Measurements from ENCODE around the gene SLC37A1. TPM values are rescaled to one million over a fixed set of nuclear protein-coding genes. Genes with fewer than 3 reads are reported as not detected.

The SLC37A1 gene
- total RNA-seq, 2 donors from 2014 or later: 27.5 to 37.6 TPM

DNA sequence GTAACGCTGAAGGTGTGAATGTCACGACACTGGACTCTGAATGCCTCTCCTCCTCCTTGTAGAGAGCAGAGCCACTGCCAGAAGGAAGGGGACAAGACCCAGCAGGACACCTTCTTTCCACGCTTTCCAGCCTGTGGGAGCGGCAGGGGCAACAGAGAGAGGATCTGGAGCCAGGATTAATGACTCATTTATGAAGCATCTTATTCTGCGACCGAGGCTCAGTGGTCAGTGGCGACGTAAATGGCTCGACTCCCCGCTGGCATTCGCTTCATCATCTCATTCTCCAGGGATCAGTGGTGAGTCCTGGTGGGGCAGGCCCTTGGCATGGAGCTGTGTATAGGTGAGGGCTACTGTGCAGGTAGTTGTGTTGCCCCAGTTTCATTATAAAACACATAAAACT, 4.6 kb downstream of the SLC37A1 start:
- Mint-ChIP-seq H3K4me1 (ENCODE audit: low read depth) (peaks cover 30% of the 10 kb centered on the region), H3K36me3 (ENCODE audit: insufficient read depth in 2 of 2) (peaks cover 8 to 12% of the 10 kb centered on the region in 2 donors), H3K27me3 (ENCODE audit: low read depth) (no peaks in the 10 kb centered on the region), H3K9me3 (no peaks in the 10 kb centered on the region), H3K27ac (no peak overlapping the region), H3K4me3 (no peak overlapping the region)
- ATAC-seq (replicated peaks in 1 of 2): no peak
- DNase-seq: no peak

DNA sequence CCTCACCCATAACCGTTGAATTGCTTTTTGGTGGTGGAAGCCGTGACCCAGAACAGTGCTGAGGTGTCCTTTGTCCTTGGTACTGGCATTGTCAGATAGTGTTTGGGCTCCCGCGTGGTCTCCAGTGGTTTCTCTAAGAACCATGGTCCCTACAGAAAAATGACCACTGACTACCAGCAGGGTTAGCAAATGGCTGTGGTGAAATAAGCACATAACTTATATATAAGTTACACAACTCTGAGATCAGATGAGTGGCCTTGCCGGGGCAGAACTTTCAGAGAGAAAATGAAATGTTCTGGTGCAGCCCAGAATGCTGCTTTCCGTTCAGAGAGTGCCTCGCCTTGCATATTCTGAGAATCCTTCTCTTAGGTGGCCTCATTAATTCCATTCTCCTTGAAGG, 5.0 kb downstream of the SLC37A1 start:
- H3K4me3 Mint-ChIP-seq: no peak overlapping the region
- no peaks in the 10 kb centered on the region for H3K9me3 Mint-ChIP-seq
- no peak overlapping the region for H3K27ac Mint-ChIP-seq
- peaks cover 8 to 12% of the 10 kb centered on the region in 2 donors for H3K36me3 Mint-ChIP-seq (ENCODE audit: insufficient read depth in 2 of 2)
- DNase-seq (no peak), ATAC-seq (replicated peaks in 1 of 2) (no peak)
- H3K27me3 Mint-ChIP-seq (ENCODE audit: low read depth): no peaks in the 10 kb centered on the region
- H3K4me1 Mint-ChIP-seq (ENCODE audit: low read depth): peaks cover 30% of the 10 kb centered on the region

DNA sequence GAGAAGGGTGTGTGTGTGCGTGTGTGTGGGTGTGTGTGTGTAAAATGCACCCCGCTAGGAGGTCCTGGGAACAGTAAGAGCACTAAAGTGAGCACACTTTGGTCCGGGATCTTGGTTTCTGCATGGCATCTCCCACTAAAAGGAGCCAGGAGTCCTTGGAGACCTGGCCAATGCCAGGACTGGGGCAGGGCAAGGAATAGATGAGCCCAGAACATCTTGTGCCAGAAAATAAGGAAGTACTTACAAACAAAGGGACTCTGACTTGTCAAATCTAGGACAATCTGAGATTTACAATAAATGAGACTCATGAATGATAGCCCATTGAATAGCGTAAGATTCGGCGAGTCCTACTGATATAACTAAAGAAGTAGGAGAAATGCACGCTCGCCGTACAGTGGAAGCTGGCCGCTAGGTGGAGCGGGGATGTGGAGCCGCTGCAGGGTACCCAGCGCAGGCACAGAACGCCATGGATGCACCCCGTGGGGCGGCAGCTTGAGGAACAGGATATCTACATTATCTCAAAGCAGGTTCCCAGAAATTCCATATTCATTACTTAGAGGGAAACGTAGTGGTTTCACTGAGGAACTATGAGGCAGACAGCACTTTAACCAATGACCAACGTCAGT, 7.1 kb downstream of the SLC37A1 start:
- no peak overlapping the region for H3K27ac Mint-ChIP-seq
- H3K36me3 Mint-ChIP-seq (ENCODE audit: insufficient read depth in 2 of 2): peaks cover 7 to 14% of the 10 kb centered on the region in 2 donors
- H3K27me3 Mint-ChIP-seq (ENCODE audit: low read depth): no peaks in the 10 kb centered on the region
- H3K4me3 Mint-ChIP-seq: no peak overlapping the region
- H3K9me3 Mint-ChIP-seq: no peaks in the 10 kb centered on the region
- no peak for ATAC-seq (replicated peaks in 1 of 2)
- DNase-seq: no peak
- peaks cover 37% of the 10 kb centered on the region for H3K4me1 Mint-ChIP-seq (ENCODE audit: low read depth)

DNA sequence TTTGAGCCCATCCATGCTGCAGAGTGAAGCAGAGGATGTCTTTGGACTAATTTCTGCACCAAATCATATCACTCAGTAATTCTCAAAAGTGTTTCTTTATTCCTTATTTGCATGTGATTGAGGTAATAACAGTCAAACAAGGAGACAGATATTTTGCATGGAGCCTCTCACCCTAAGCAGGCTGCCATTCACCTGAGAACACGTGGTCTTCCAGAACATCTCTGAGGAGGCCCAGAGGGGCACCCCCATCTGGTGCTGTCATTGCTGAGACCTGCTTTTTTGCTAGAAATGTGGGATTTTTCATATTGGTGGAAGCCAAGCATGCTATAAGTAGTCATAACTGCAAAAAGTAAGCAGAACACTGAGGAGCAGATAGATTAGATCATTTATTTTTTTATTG, 7.7 kb downstream of the SLC37A1 start:
- Mint-ChIP-seq H3K36me3 (ENCODE audit: insufficient read depth in 2 of 2) (peaks cover 7 to 14% of the 10 kb centered on the region in 2 donors), H3K9me3 (no peaks in the 10 kb centered on the region), H3K4me3 (no peak overlapping the region), H3K27ac (no peak overlapping the region), H3K4me1 (ENCODE audit: low read depth) (peaks cover 37% of the 10 kb centered on the region), H3K27me3 (ENCODE audit: low read depth) (no peaks in the 10 kb centered on the region)
- DNase-seq: no peak
- no peak for ATAC-seq (replicated peaks in 1 of 2)

DNA sequence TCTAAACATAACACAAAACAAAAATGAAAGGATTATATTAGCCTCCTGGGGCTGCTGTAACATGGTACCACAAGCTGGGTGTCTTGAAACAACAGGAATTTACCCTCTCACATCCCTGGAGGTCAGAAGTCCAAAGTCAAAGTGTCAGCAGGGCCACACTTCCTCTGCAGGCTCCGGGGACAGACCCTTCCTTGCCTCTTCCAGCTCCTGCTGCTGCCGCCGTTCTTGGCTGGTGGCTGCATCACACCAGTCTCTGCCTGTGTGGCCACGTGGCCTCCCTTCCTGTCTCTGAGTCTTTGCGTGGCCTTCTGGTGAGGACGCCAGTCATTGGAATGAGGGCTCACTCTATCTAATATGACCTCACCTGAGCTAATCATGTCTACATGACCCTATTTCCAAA, 8.2 kb downstream of the SLC37A1 start:
- peaks cover 9 to 14% of the 10 kb centered on the region in 2 donors for H3K36me3 Mint-ChIP-seq (ENCODE audit: insufficient read depth in 2 of 2)
- no peak overlapping the region for H3K27ac Mint-ChIP-seq
- no peaks in the 10 kb centered on the region for H3K9me3 Mint-ChIP-seq
- DNase-seq (no peak), ATAC-seq (replicated peaks in 1 of 2) (no peak)
- no peaks in the 10 kb centered on the region for H3K27me3 Mint-ChIP-seq (ENCODE audit: low read depth)
- no peak overlapping the region for H3K4me3 Mint-ChIP-seq
- peaks cover 40% of the 10 kb centered on the region for H3K4me1 Mint-ChIP-seq (ENCODE audit: low read depth)

DNA sequence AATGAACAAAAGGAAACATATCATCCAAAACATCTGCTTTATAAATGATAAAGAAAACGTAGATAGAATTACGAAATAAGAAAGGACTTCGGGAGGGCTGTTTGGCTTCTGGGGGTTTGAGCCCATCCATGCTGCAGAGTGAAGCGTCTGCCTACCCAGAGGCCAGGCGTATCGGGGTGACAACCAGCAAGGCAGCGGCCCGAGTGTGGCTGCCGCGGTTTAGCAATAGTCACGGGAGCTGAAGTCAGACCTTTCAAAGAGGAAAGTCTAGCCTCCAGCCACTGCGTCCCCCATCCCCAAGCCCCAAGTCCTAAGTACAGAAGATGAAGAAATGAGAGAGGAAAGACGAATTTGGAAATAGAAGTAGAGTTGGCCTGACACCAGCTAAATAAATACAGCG, 8.6 kb downstream of the SLC37A1 start:
- ATAC-seq (replicated peaks in 1 of 2) (no peak), DNase-seq (no peak)
- H3K27me3 Mint-ChIP-seq (ENCODE audit: low read depth): no peaks in the 10 kb centered on the region
- no peak overlapping the region for H3K27ac Mint-ChIP-seq
- H3K4me1 Mint-ChIP-seq (ENCODE audit: low read depth): peaks cover 40% of the 10 kb centered on the region
- H3K9me3 Mint-ChIP-seq: no peaks in the 10 kb centered on the region
- no peak overlapping the region for H3K4me3 Mint-ChIP-seq
- H3K36me3 Mint-ChIP-seq (ENCODE audit: insufficient read depth in 2 of 2): peaks cover 10 to 12% of the 10 kb centered on the region in 2 donors

DNA sequence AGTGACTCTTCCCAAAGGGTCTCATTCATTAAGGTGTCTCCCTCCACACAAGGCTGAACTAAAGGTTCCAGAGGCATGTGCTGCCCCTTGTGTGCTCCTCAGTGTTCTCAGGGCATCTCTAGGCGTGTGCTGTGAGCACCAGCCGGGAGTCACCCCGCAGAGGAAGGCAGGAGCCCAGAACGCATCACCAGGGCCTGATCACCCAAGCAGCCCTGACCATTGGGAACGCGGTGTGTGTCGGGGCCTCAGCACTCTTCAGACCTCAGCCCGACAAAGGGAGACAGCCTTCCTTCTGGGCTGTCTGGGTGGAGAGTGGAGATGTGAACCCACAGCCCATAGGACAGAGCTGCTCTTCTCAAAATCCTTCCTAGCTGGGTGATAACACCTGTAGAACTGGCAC, 9.1 kb downstream of the SLC37A1 start:
- H3K27me3 Mint-ChIP-seq (ENCODE audit: low read depth): no peaks in the 10 kb centered on the region
- ATAC-seq (replicated peaks in 1 of 2) (no peak), DNase-seq (no peak)
- H3K27ac Mint-ChIP-seq: no peak overlapping the region
- H3K9me3 Mint-ChIP-seq: no peaks in the 10 kb centered on the region
- H3K4me1 Mint-ChIP-seq (ENCODE audit: low read depth): peaks cover 40% of the 10 kb centered on the region
- no peak overlapping the region for H3K4me3 Mint-ChIP-seq
- H3K36me3 Mint-ChIP-seq (ENCODE audit: insufficient read depth in 2 of 2): peaks cover 10 to 12% of the 10 kb centered on the region in 2 donors

DNA sequence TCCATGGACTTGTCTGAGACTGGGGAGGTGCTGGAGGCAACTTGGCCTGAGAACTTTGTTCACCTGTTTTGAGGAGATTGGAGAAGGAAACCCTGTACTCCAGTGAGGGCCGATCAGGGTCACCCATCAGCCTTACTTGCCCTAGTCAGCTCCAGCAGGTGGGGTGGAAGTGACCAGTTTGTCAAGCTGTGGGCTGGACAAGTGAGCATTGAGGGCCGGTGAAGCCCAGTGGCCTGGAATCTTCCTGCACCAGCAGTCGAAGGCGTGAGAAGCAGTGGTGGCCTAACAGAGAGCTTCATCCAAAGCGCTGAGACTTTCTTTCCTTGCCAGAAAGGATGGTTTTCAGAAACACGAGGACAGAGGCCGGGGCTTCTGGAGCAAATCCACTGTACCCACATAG, 9.6 kb downstream of the SLC37A1 start:
- Mint-ChIP-seq H3K27ac (no peak overlapping the region), H3K4me3 (no peak overlapping the region), H3K27me3 (ENCODE audit: low read depth) (no peaks in the 10 kb centered on the region), H3K4me1 (ENCODE audit: low read depth) (peaks cover 44% of the 10 kb centered on the region), H3K9me3 (no peaks in the 10 kb centered on the region), H3K36me3 (ENCODE audit: insufficient read depth in 2 of 2) (peaks cover 10 to 12% of the 10 kb centered on the region in 2 donors)
- ATAC-seq (replicated peaks in 1 of 2) (no peak), DNase-seq (no peak)

DNA sequence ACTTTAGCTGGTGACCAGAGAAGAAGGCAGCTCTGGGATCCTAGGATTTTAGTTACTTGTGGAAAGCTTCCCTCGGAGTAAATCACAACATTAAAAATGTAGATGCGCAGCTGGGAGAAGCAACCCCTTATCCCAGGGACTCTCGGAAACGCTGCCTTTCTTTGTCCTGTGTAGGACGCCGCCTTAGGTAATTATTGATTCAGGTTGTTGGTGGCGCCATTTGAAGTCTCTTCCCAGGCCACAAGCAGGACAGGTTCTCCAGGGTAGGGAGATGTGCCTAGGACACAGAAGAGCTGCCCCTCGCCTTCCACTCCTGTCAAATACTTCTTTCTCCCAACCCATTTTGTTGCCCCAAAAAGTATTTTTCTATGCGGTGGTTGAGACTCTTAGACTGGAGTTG, 10.3 kb downstream of the SLC37A1 start:
- no peak for ATAC-seq (replicated peaks in 1 of 2)
- H3K27ac Mint-ChIP-seq: no peak overlapping the region
- H3K9me3 Mint-ChIP-seq: no peaks in the 10 kb centered on the region
- peaks cover 10% of the 10 kb centered on the region in 2 donors for H3K36me3 Mint-ChIP-seq (ENCODE audit: insufficient read depth in 2 of 2)
- H3K4me3 Mint-ChIP-seq: no peak overlapping the region
- DNase-seq: no peak
- no peaks in the 10 kb centered on the region for H3K27me3 Mint-ChIP-seq (ENCODE audit: low read depth)
- H3K4me1 Mint-ChIP-seq (ENCODE audit: low read depth): peaks cover 50% of the 10 kb centered on the region

DNA sequence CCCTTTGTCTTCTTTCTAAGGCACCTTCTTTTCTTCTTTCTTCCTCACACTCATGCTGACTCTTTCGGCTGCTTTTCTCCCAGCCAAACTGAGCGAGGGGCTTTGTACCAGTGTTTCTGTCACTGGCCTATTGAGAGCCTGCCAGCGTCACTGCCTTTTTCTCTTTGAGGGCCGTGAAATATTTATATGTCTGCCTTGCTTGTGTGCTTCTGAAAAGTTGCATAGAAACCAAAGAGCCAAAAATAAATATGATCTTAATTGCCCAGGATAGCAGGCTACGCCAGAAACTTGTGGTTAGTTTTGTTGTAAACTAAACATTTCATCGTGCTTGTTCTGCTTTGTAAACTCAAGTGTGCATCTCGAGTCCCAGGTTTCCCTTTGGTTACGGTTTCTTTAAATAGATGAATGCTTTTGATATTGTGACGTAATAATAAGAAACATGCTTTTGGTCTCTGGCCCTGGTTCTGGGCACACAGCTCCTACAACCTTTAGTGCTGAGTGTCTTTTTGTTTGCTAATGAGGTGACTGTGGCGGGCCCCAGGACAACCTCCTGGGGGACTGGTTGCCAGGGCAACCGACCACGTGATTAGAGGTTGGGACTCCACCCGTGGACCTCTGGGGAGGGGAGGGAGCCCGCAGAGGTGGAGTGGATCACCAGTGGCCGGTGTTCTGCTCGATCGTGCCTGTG, 10.8 kb downstream of the SLC37A1 start:
- peak; percentile 34 to 37 for DNase-seq
- Mint-ChIP-seq H3K27ac (no peak overlapping the region), H3K27me3 (ENCODE audit: low read depth) (no peaks in the 10 kb centered on the region), H3K36me3 (ENCODE audit: insufficient read depth in 2 of 2) (peaks cover 8 to 10% of the 10 kb centered on the region in 2 donors), H3K9me3 (no peaks in the 10 kb centered on the region), H3K4me3 (peak overlapping the region; percentile 60 to 74), H3K4me1 (ENCODE audit: low read depth) (peaks cover 54% of the 10 kb centered on the region)
- no peak for ATAC-seq (replicated peaks in 1 of 2)

DNA sequence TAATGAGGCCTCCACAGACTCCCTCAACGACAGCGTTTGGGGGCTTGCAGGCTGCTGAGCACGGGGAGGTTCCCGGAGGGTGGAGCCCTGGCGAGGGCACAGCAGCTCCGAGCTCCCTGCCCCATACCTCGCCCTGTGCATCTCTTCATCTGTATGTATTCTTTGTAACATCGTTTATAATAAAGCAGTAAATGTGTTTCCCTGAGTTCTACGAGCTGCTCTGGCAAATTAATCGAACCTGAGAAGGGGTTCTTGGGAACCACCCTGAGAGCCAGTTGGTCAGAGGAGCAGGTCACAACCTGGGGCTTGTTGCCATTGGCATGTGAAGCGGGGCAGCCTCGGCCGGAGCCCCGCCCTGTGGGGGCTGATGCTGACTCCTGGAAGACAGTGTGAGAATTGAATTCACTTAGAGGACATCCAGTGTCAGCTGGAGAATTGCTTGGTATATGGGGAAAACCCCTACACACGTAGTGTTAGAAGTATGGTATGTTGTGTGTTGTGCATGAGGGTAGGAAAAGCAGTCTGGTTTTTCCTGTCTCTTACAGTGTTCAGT, 11.5 kb downstream of the SLC37A1 start:
- Mint-ChIP-seq H3K4me3 (peak overlapping the region; percentile 60 to 74), H3K36me3 (ENCODE audit: insufficient read depth in 2 of 2) (peaks cover 5 to 10% of the 10 kb centered on the region in 2 donors), H3K27ac (no peak overlapping the region), H3K27me3 (ENCODE audit: low read depth) (no peaks in the 10 kb centered on the region), H3K4me1 (ENCODE audit: low read depth) (peaks cover 60% of the 10 kb centered on the region), H3K9me3 (no peaks in the 10 kb centered on the region)
- ATAC-seq (replicated peaks in 1 of 2) (no peak), DNase-seq (no peak)

DNA sequence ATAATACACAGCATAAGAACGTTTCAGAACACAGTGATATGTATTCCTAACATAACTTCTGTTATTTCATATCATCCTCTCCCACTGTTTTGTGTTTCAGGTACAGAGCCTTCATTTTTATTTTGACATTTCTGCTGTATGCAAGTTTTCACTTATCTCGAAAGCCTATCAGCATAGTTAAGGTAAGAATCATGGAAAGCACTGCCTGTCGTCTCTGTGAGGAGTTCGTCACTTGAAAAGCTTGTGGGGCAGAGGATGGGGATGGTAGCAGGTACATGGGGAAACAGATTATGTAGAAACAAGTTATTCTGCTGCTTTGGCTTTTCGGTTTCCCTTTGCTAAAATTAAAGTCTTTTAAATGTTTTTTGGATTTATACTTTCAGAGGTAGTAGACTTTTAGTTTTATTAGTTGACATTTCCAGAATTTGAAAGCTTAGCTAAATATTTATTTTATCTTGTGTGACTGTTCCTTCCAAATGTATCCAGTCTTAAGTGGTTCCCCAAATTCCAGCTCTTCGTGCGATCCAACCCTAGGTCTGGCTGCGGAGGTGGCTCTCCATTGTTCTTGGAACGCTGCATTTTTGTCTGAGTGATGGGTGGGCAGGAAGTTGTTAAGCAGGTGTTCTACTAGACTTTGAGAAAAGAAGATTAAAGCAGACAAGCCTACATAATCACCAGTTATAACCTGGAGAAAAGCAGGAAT, 12.2 kb downstream of the SLC37A1 start:
- Mint-ChIP-seq H3K4me3 (peak overlapping the region in 1 of 2 donors; percentile 74), H3K4me1 (ENCODE audit: low read depth) (peaks cover 65% of the 10 kb centered on the region), H3K27ac (no peak overlapping the region), H3K9me3 (no peaks in the 10 kb centered on the region), H3K36me3 (ENCODE audit: insufficient read depth in 2 of 2) (peaks cover 5 to 7% of the 10 kb centered on the region in 2 donors), H3K27me3 (ENCODE audit: low read depth) (no peaks in the 10 kb centered on the region)
- ATAC-seq (replicated peaks in 1 of 2): no peak
- DNase-seq: no peak

DNA sequence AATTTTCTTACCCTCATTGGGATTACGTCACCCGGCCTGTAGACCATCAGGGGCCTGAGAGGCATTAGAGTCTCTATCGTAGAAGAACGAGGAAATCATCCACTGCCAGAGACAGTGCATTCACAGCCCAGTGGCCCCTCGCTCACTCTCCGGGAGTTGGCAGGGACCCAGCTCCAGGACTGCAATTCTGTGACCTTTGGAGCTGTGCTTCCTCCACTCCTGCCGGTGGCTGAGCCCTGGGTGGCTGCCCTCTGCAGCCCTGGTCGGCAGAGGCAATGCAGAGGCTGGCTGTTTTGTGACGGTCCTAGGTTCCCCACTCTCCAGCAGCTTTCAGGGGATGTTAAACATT, 12.7 kb downstream of the SLC37A1 start:
- peaks cover 5 to 7% of the 10 kb centered on the region in 2 donors for H3K36me3 Mint-ChIP-seq (ENCODE audit: insufficient read depth in 2 of 2)

More for the DNA sequence above, 12.7 kb downstream of the SLC37A1 start:
- Mint-ChIP-seq H3K27me3 (ENCODE audit: low read depth) (no peaks in the 10 kb centered on the region), H3K4me3 (peak overlapping the region in 1 of 2 donors; percentile 78), H3K27ac (no peak overlapping the region), H3K4me1 (ENCODE audit: low read depth) (peaks cover 65% of the 10 kb centered on the region), H3K9me3 (no peaks in the 10 kb centered on the region)
- ATAC-seq (replicated peaks in 1 of 2) (peak in 1 of 2 donors; percentile 0), DNase-seq (no peak)

All from activated T-cell treated with anti-CD3 and anti-CD28 coated beads, Interleukin-2, amount 50 U/mL, for 72 hours (primary cell).